Activated naive CD4-positive, alpha-beta T cell treated with anti-CD3 and anti-CD28 coated beads, Interleukin-2, amount 50 U/mL, for 72 hours (primary cell): ENCODE measurements around the gene ARVCF. TPM values are rescaled to one million over a fixed set of nuclear protein-coding genes. Genes with fewer than 3 reads are reported as not detected.
A peak's percentile ranks its signal among the peaks of the same experiment; 100 is the strongest.

Experiments
- ATAC-seq, 2 donors: fragments of 150-1000 bp; cut with Tn5 transposase; 2 replicates each; pipeline ENCODE4 v1.10.0; 2021; ENCODE audit warnings: mild to moderate bottlenecking in 2 of 2, moderate library complexity in 2 of 2
- DNase-seq, 2 donors: peaks; one replicate each; pipeline ENCODE4 v3.0.0; 2021 to 2022; ENCODE audit warnings: low spot score in 2 of 2
- H3K27ac Mint-ChIP-seq, 2 donors: one replicate each; pipeline ENCODE4 v1.8.0; 2022; ENCODE audit warnings: mild to moderate bottlenecking in 2 of 2, mixed read lengths in 2 of 2
- H3K36me3 Mint-ChIP-seq, 2 donors: one replicate each; pipeline ENCODE4 v1.8.0; 2022; ENCODE audit warnings: mixed read lengths in 2 of 2
- H3K9me3 Mint-ChIP-seq, 2 donors: one replicate each; pipeline ENCODE4 v1.8.0; 2022; ENCODE audit warnings: mixed read lengths in 2 of 2
- total RNA-seq, 2 donors: library from RNA; stranded (reverse); gene quantifications; one replicate each; pipeline ENCODE4 v1.2.3, GENCODE V29; 2022

The ARVCF gene
- total RNA-seq, 2 donors from 2014 or later, result 1.9 to 4.3 TPM

- no peaks in the 10 kb centered on the region for H3K9me3 Mint-ChIP-seq
- H3K27ac Mint-ChIP-seq, result no peak overlapping the region
- H3K36me3 Mint-ChIP-seq, result no peaks in the 10 kb centered on the region
- no peak for DNase-seq
- ATAC-seq, result no peak
Observed at GRCh38 chr22:19978748-19979147, 37.9 kb downstream of the ARVCF start.

- Mint-ChIP-seq H3K36me3 (no peaks in the 10 kb centered on the region), H3K9me3 (no peaks in the 10 kb centered on the region), H3K27ac (no peak overlapping the region)
- ATAC-seq (no peak), DNase-seq (no peak)
Observed at GRCh38 chr22:19977296-19978243, 39.1 kb downstream of the ARVCF start.

- no peaks in the 10 kb centered on the region for H3K9me3 Mint-ChIP-seq
- ATAC-seq (no peak), DNase-seq (no peak)
- no peaks in the 10 kb centered on the region for H3K36me3 Mint-ChIP-seq
- H3K27ac Mint-ChIP-seq, result no peak overlapping the region
Observed at GRCh38 chr22:19976671-19977070, 40.0 kb downstream of the ARVCF start.

GRCh38 chr22:19975707-19976035 is 41.0 kb downstream of the ARVCF start:
- no peaks in the 10 kb centered on the region for H3K9me3 Mint-ChIP-seq
- DNase-seq (no peak), ATAC-seq (no peak)
- no peaks in the 10 kb centered on the region for H3K36me3 Mint-ChIP-seq
- peak overlapping the region in 1 of 2 donors; percentile 16 for H3K27ac Mint-ChIP-seq

GRCh38 chr22:19974935-19975706 is 41.5 kb downstream of the ARVCF start:
- H3K9me3 Mint-ChIP-seq, result no peaks in the 10 kb centered on the region
- peak overlapping the region; percentile 16 to 51 for H3K27ac Mint-ChIP-seq
- no peak for ATAC-seq

GRCh38 chr22:19974268-19974861 is 42.3 kb downstream of the ARVCF start:
- H3K27ac Mint-ChIP-seq, result no peak overlapping the region
- no peak for DNase-seq
- peak in 1 of 2 donors; percentile 46 for ATAC-seq
- H3K9me3 Mint-ChIP-seq, result no peaks in the 10 kb centered on the region
- H3K36me3 Mint-ChIP-seq, result no peaks in the 10 kb centered on the region

More at GRCh38 chr22:19974935-19975706, 41.5 kb downstream of the ARVCF start:
- H3K36me3 Mint-ChIP-seq, result no peaks in the 10 kb centered on the region
- DNase-seq, result no peak

GRCh38 chr22:19973551-19974267 is 42.9 kb downstream of the ARVCF start:
- H3K27ac Mint-ChIP-seq, result no peak overlapping the region
- H3K36me3 Mint-ChIP-seq, result no peaks in the 10 kb centered on the region
- no peaks in the 10 kb centered on the region for H3K9me3 Mint-ChIP-seq
- ATAC-seq, result no peak
- no peak for DNase-seq

GRCh38 chr22:19972652-19973550 is 43.7 kb downstream of the ARVCF start:
- ATAC-seq (no peak), DNase-seq (no peak)
- H3K36me3 Mint-ChIP-seq, result no peaks in the 10 kb centered on the region
- no peak overlapping the region for H3K27ac Mint-ChIP-seq
- no peaks in the 10 kb centered on the region for H3K9me3 Mint-ChIP-seq

GRCh38 chr22:19972251-19972650 is 44.4 kb downstream of the ARVCF start:
- DNase-seq, result no peak
- Mint-ChIP-seq H3K9me3 (no peaks in the 10 kb centered on the region), H3K36me3 (no peaks in the 10 kb centered on the region), H3K27ac (no peak overlapping the region)
- no peak for ATAC-seq

GRCh38 chr22:19971276-19972124 is 45.1 kb downstream of the ARVCF start:
- Mint-ChIP-seq H3K27ac (peak overlapping the region in 1 of 2 donors; percentile 29), H3K9me3 (no peaks in the 10 kb centered on the region), H3K36me3 (no peaks in the 10 kb centered on the region)
- peak in 1 of 2 donors; percentile 16 for ATAC-seq
- DNase-seq, result no peak

- ATAC-seq, result peak; percentile 72 to 83
- H3K36me3 Mint-ChIP-seq, result no peaks in the 10 kb centered on the region
- DNase-seq, result peak; percentile 72 to 90
- peak overlapping the region; percentile 29 to 60 for H3K27ac Mint-ChIP-seq
- H3K9me3 Mint-ChIP-seq, result no peaks in the 10 kb centered on the region
Observed at GRCh38 chr22:19970479-19971275, 45.9 kb downstream of the ARVCF start.

GRCh38 chr22:19970031-19970478 is 46.6 kb downstream of the ARVCF start:
- Mint-ChIP-seq H3K9me3 (no peaks in the 10 kb centered on the region), H3K36me3 (no peaks in the 10 kb centered on the region), H3K27ac (no peak overlapping the region)
- DNase-seq (no peak), ATAC-seq (peak in 1 of 2 donors; percentile 8)

GRCh38 chr22:19969141-19969928 is 47.3 kb downstream of the ARVCF start:
- no peaks in the 10 kb centered on the region for H3K36me3 Mint-ChIP-seq
- no peak for ATAC-seq
- H3K9me3 Mint-ChIP-seq, result no peaks in the 10 kb centered on the region
- no peak for DNase-seq
- H3K27ac Mint-ChIP-seq, result no peak overlapping the region
